ENCODE results near the gene S100A8.

GRCh38 chr1:153346077-153346723 lies 44.7 kb downstream of the S100A8 start:
- TF ChIP-seq MYC (IDR thresholded peaks at IDR 0.05; ENCODE audit: low read depth, low read length) = no peak
- no peak for TF ChIP-seq CTCF (IDR thresholded peaks at IDR 0.05; ENCODE audit: low read depth, low read length)

Data from NB4 (cell line).